Mucosa of gallbladder (tissue), 1 donor: ENCODE measurements around the gene MGAT5. TPM values are rescaled to one million over a fixed set of nuclear protein-coding genes. Genes with fewer than 3 reads are reported as not detected.

ENCODE experiments used
- DNase-seq: peaks from one replicate; pipeline ENCODE4 v3.0.0-alpha.2; 2020; ENCODE audit warnings: low spot score
- total RNA-seq: library from RNA; stranded (reverse); gene quantifications from one replicate; pipeline ENCODE4 v1.2.1, GENCODE V29; 2021
- donor health status: DM: no; HTN: no; CAD: no.

MGAT5 gene
- total RNA-seq, 1 donor from 2014 or later: 152 TPM

- no peak for DNase-seq
These were observed 82.5 kb downstream of the MGAT5 start for GRCh38 chr2:134336352-134336751.

- DNase-seq: no peak
These were observed 83.0 kb downstream of the MGAT5 start for GRCh38 chr2:134336921-134337320.

GRCh38 chr2:134337631-134338030 lies 83.8 kb downstream of the MGAT5 start:
- DNase-seq: no peak

- DNase-seq: no peak
These were observed 84.3 kb downstream of the MGAT5 start for GRCh38 chr2:134338208-134338607.

- DNase-seq: no peak
These were observed 87.6 kb downstream of the MGAT5 start for GRCh38 chr2:134341476-134341875.

GRCh38 chr2:134344954-134345697 lies 91.3 kb downstream of the MGAT5 start:
- DNase-seq: no peak

GRCh38 chr2:134346141-134346540 lies 92.3 kb downstream of the MGAT5 start:
- no peak for DNase-seq

GRCh38 chr2:134347756-134348155 lies 93.9 kb downstream of the MGAT5 start:
- DNase-seq: no peak

- no peak for DNase-seq
These were observed 94.4 kb downstream of the MGAT5 start for GRCh38 chr2:134348239-134348638.

- DNase-seq: no peak
These were observed 94.9 kb downstream of the MGAT5 start for GRCh38 chr2:134348760-134349159.

- DNase-seq: no peak
These were observed 97.1 kb downstream of the MGAT5 start for GRCh38 chr2:134351016-134351415.

GRCh38 chr2:134351899-134352298 lies 98.0 kb downstream of the MGAT5 start:
- no peak for DNase-seq

- no peak for DNase-seq
These were observed 99.0 kb downstream of the MGAT5 start for GRCh38 chr2:134352844-134353243.

- no peak for DNase-seq
These were observed 100.7 kb downstream of the MGAT5 start for GRCh38 chr2:134354611-134355010.

GRCh38 chr2:134357814-134358213 lies 103.9 kb downstream of the MGAT5 start:
- no peak for DNase-seq

GRCh38 chr2:134359367-134360081 lies 105.7 kb downstream of the MGAT5 start:
- DNase-seq: no peak

- no peak for DNase-seq
These were observed 107.0 kb downstream of the MGAT5 start for GRCh38 chr2:134360745-134361487.

- DNase-seq: no peak
These were observed 107.8 kb downstream of the MGAT5 start for GRCh38 chr2:134361648-134362047.

GRCh38 chr2:134362152-134362668 lies 108.3 kb downstream of the MGAT5 start:
- no peak for DNase-seq

GRCh38 chr2:134362740-134363139 lies 108.9 kb downstream of the MGAT5 start:
- no peak for DNase-seq

GRCh38 chr2:134365356-134365755 lies 111.5 kb downstream of the MGAT5 start:
- DNase-seq: no peak

- no peak for DNase-seq
These were observed 112.5 kb downstream of the MGAT5 start for GRCh38 chr2:134366359-134366758.
